ENCODE measurements around the gene PRDM7.

GRCh38 chr16:90044111-90044551, 33.0 kb downstream of the PRDM7 start:
- no peak for TF ChIP-seq EZH2 (IDR thresholded peaks at IDR 0.05; ENCODE audit: insufficient read depth, low read length)
- no peak for TF ChIP-seq CTCF (IDR thresholded peaks at IDR 0.05; ENCODE audit: insufficient read depth, low read depth, low read length)
